WTC11 (cell line): ENCODE measurements around the gene PPP1R1B. TPM values are rescaled to one million over a fixed set of nuclear protein-coding genes. Genes with fewer than 3 reads are reported as not detected.

Source experiments
- ATAC-seq: fragments of 200-7000 bp; cut with Tn5 transposase; 2 replicates; pipeline ENCODE4 v1.10.0; 2021; ENCODE audit warnings: mild to moderate bottlenecking, moderate library complexity
- CTCF ChIA-PET: fragments of 300-600 bp; sonication (Branson Sonifier 250); formaldehyde crosslinking; loops from one replicate; lab custom pipeline; 2021; ENCODE audit warnings: antibody characterized with exemption; lab: Charles Lee
- POLR2A ChIA-PET: fragments of 350-600 bp; sonication (Branson Sonifier 250); formaldehyde crosslinking; loops from one replicate; lab custom pipeline; 2021; ENCODE audit warnings: antibody characterized with exemption; lab: Charles Lee
- DNase-seq: peaks from one replicate; pipeline ENCODE4 v3.0.0; 2021; ENCODE audit warnings: low spot score
- H3K27ac Mint-ChIP-seq: 2 replicates; pipeline ENCODE4 v1.8.0; 2021; ENCODE audit warnings: mixed read lengths
- H3K27me3 Mint-ChIP-seq: 2 replicates; pipeline ENCODE4 v1.8.0; 2021; ENCODE audit warnings: low read depth, mild to moderate bottlenecking, moderate library complexity, mixed read lengths
- H3K36me3 Mint-ChIP-seq: 2 replicates; pipeline ENCODE4 v1.8.0; 2021; ENCODE audit warnings: mixed read lengths
- H3K4me1 Mint-ChIP-seq: 2 replicates; pipeline ENCODE4 v1.8.0; 2022; ENCODE audit warnings: mixed read lengths
- H3K4me3 Mint-ChIP-seq: 2 replicates; pipeline ENCODE4 v1.8.0; 2021; ENCODE audit warnings: mild to moderate bottlenecking, moderate library complexity, mixed read lengths
- H3K9me3 Mint-ChIP-seq: 2 replicates; pipeline ENCODE4 v1.8.0; 2021; ENCODE audit warnings: mixed read lengths
- CREB1 ChIP-seq: sonication (generic); formaldehyde crosslinking; IDR thresholded peaks from 2 replicates; pipeline ENCODE4 v1.8.0; 2023; ENCODE audit warnings: mild to moderate bottlenecking, missing genetic modification reagents
- E2F4 ChIP-seq: sonication (generic); formaldehyde crosslinking; IDR thresholded peaks from 2 replicates; pipeline ENCODE4 v1.8.1; 2022; ENCODE audit warnings: low read depth, mild to moderate bottlenecking, moderate library complexity, missing genetic modification reagents, borderline replicate concordance
- ESRRA ChIP-seq: sonication (generic); formaldehyde crosslinking; IDR thresholded peaks from 2 replicates; pipeline ENCODE4 v1.8.1; 2022; ENCODE audit warnings: mild to moderate bottlenecking, missing genetic modification reagents, borderline replicate concordance
- FOXK1 ChIP-seq: sonication (generic); formaldehyde crosslinking; IDR thresholded peaks from 2 replicates; pipeline ENCODE4 v1.8.0; 2022; ENCODE audit warnings: mild to moderate bottlenecking, moderate library complexity, missing genetic modification reagents
- GABPB1 ChIP-seq: sonication (generic); formaldehyde crosslinking; IDR thresholded peaks from 2 replicates; pipeline ENCODE4 v1.8.1; 2023; ENCODE audit warnings: mild to moderate bottlenecking, missing genetic modification reagents
- GRHL2 ChIP-seq: fragments of 250-450 bp; sonication (Bioruptor Pico); IDR thresholded peaks from 2 replicates; pipeline ENCODE4 v1.8.0; 2022; ENCODE audit warnings: mild to moderate bottlenecking, moderate library complexity; ENCODE audit not compliant: insufficient replicate concordance, severe bottlenecking
- HMGXB4 ChIP-seq: sonication (generic); formaldehyde crosslinking; IDR thresholded peaks from 2 replicates; pipeline ENCODE4 v1.8.1; 2023; ENCODE audit warnings: mild to moderate bottlenecking, moderate library complexity, missing genetic modification reagents
- MYBL2 ChIP-seq: sonication (generic); formaldehyde crosslinking; IDR thresholded peaks from 2 replicates; pipeline ENCODE4 v1.8.1; 2023; ENCODE audit warnings: mild to moderate bottlenecking, moderate library complexity, missing genetic modification reagents
- NR1H2 ChIP-seq: sonication (generic); formaldehyde crosslinking; IDR thresholded peaks from 2 replicates; pipeline ENCODE4 v1.9.0; 2021; ENCODE audit warnings: mild to moderate bottlenecking, moderate library complexity, missing genetic modification reagents
- NR3C1 ChIP-seq: sonication (generic); formaldehyde crosslinking; conservative IDR thresholded peaks from 2 replicates; pipeline ENCODE4 v1.8.1; 2023; ENCODE audit warnings: low read depth, mild to moderate bottlenecking, missing genetic modification reagents
- PRRX2 ChIP-seq: fragments of 250-450 bp; sonication (Bioruptor Pico); IDR thresholded peaks from 2 replicates; pipeline ENCODE4 v1.8.0; 2021; ENCODE audit warnings: mild to moderate bottlenecking
- SMAD4 ChIP-seq: sonication (generic); formaldehyde crosslinking; IDR thresholded peaks from 2 replicates; pipeline ENCODE4 v1.8.0; 2022; ENCODE audit warnings: mild to moderate bottlenecking, missing genetic modification reagents
- TP53 ChIP-seq: sonication (generic); formaldehyde crosslinking; IDR thresholded peaks from 2 replicates; pipeline ENCODE4 v1.8.1; 2023; ENCODE audit warnings: mild to moderate bottlenecking, missing genetic modification reagents
- ZBTB21 ChIP-seq: sonication (generic); formaldehyde crosslinking; IDR thresholded peaks from 2 replicates; pipeline ENCODE4 v1.8.1; 2023; ENCODE audit warnings: mild to moderate bottlenecking, missing genetic modification reagents, borderline replicate concordance
- ZNF232 ChIP-seq: sonication (generic); formaldehyde crosslinking; IDR thresholded peaks from 2 replicates; pipeline ENCODE4 v1.8.0; 2022; ENCODE audit warnings: mild to moderate bottlenecking, missing genetic modification reagents
- ZNF263 ChIP-seq: sonication (generic); formaldehyde crosslinking; IDR thresholded peaks from 2 replicates; pipeline ENCODE4 v1.8.1; 2022; ENCODE audit warnings: low read depth, mild to moderate bottlenecking, moderate library complexity, missing genetic modification reagents
- total RNA-seq: library from RNA; stranded (reverse); gene quantifications from 3 replicates; pipeline ENCODE4 v1.2.3, GENCODE V29; 2021
- TF ChIP-seq, protein P1 (sequence below): fragments of 250-450 bp; sonication (Bioruptor Pico); IDR thresholded peaks from 2 replicates; pipeline ENCODE4 v1.9.0; 2021; ENCODE audit warnings: mild to moderate bottlenecking
- TF ChIP-seq, protein P2 (sequence below): sonication (generic); formaldehyde crosslinking; IDR thresholded peaks from 2 replicates; pipeline ENCODE4 v1.8.0; 2023; ENCODE audit warnings: missing genetic modification reagents, mild to moderate bottlenecking, borderline replicate concordance
- TF ChIP-seq, protein P3 (sequence below): sonication (generic); formaldehyde crosslinking; IDR thresholded peaks from 2 replicates; pipeline ENCODE4 v1.8.0; 2023; ENCODE audit warnings: mild to moderate bottlenecking, missing genetic modification reagents

PPP1R1B gene
- total RNA-seq, 1 experiment from 2014 or later = 20.5 TPM

- Mint-ChIP-seq H3K9me3 (no peaks in the 10 kb centered on the region), H3K4me1 (peaks cover 39% of the 10 kb centered on the region), H3K27ac (no peak overlapping the region), H3K36me3 (no peaks in the 10 kb centered on the region), H3K4me3 (peak overlapping the region; percentile 67; the same call in 1 of the 2 replicates), H3K27me3 (peaks cover 100% of the 10 kb centered on the region)
- peak; percentile 2; the same call in 1 of the 2 replicates for TF ChIP-seq ZNF263
- TF ChIP-seq ESRRA (CRISPR knock-in tag) = no peak
- TF ChIP-seq HMGXB4 (CRISPR knock-in tag) = 0 out of 2 replicates have a peak, but pooled peaks have one; percentile 14
- ChIA-PET CTCF (interaction anchor here (0.6 to 11.0 kb wide), 16 partner anchors 9 to 72 kb away, joined by 3 to 98 read pairs (median 4); no protein-coding TSS in a partner anchor), POLR2A (interaction anchor here (1.8 kb wide), 1 partner anchor 33 kb away, joined by 4 read pairs; no protein-coding TSS in a partner anchor)
- DNase-seq (peak; percentile 40), ATAC-seq (peak; percentile 22)
Measured at GRCh38 chr17:39606434-39607056, 20.2 kb upstream of the PPP1R1B start.

DNA sequence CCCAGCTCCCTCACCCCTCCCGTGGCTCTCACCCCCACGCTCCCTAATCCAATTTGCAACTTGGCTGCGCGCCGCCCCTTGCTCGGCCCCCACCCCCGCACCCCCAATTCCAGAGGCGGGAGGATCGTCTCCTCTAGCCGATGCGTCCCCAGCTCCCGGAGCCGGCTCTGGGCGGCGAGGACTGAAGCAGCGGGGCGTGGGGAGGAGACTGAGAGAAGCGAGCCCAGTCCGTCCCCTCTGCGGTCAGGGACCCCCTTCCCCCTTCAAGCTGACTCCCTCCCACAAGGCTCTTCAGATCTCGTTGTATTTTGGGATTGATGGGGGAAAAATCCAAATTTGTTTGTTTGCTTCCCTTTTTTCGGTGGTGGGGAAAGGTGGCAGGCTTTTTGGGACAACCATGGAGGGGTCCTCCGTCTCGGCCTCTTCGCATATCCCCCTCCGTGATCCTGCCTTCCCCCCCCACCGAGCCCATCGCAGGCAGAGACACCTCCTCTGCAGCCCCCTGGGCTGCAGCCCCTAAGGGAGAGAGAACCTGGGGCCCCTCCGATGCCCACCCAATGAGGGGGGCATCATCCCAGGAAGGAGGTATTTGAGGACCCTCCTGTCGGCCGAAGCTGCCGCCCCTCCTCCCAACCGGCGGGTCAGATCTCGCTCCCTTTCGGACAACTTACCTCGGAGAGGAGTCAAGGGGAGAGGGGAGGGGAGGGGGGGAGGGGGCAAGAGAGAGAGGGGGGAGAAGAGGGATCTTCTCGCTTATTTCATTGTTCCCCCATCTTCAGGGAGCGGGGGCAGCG lies 19.5 kb upstream of the PPP1R1B start:
- Mint-ChIP-seq H3K27ac (no peak overlapping the region), H3K4me1 (peaks cover 32% of the 10 kb centered on the region), H3K36me3 (no peaks in the 10 kb centered on the region), H3K9me3 (no peaks in the 10 kb centered on the region), H3K4me3 (peak overlapping the region; percentile 67), H3K27me3 (peaks cover 95% of the 10 kb centered on the region)
- ChIA-PET POLR2A (interaction anchor here (1.8 kb wide), 1 partner anchor 34 kb away, joined by 4 read pairs; no protein-coding TSS in a partner anchor), CTCF (interaction anchor here (0.6 to 11.0 kb wide), 11 partner anchors 14 to 72 kb away, joined by 3 to 98 read pairs (median 9); no protein-coding TSS in a partner anchor)
- 0 out of 2 replicates have a peak, but pooled peaks have one; percentile 10 for TF ChIP-seq FOXK1
- no peak for TF ChIP-seq GRHL2 (CRISPR knock-in tag)
- DNase-seq (peak; percentile 62), ATAC-seq (peak; percentile 10)

GRCh38 chr17:39607851-39608130 lies 19.0 kb upstream of the PPP1R1B start, which contains the start of gene NEUROD2:
NEUROD2 (minus strand) TSS chr17:39607920; CDS start chr17:39606599, 1,321 bp downstream.
- DNase-seq (no peak), ATAC-seq (no peak)
- POLR2A ChIA-PET = no interaction called here
- CTCF ChIA-PET = interaction anchor here (3.2 to 11.0 kb wide), 3 partner anchors 13 to 59 kb away, joined by 23 to 98 read pairs (median 86); no protein-coding TSS in a partner anchor
- Mint-ChIP-seq H3K9me3 (no peaks in the 10 kb centered on the region), H3K27me3 (peaks cover 91% of the 10 kb centered on the region), H3K36me3 (no peaks in the 10 kb centered on the region), H3K27ac (no peak within 1 kb of the TSS), H3K4me1 (peaks cover 27% of the 10 kb centered on the region), H3K4me3 (peak within 1 kb of the TSS; percentile 67)
- TF ChIP-seq GABPB1 (CRISPR knock-in tag) (no peak), TP53 (no peak), CREB1 (CRISPR knock-in tag) (no peak), SMAD4 (CRISPR knock-in tag) (no peak), E2F4 (CRISPR knock-in tag) (no peak), NR1H2 (CRISPR knock-in tag) (no peak), MYBL2 (no peak), PRRX2 (CRISPR knock-in tag) (no peak), ZNF232 (no peak), ZBTB21 (CRISPR knock-in tag) (no peak), NR3C1 (CRISPR knock-in tag) (no peak)
- TF ChIP-seq, protein P1, sequence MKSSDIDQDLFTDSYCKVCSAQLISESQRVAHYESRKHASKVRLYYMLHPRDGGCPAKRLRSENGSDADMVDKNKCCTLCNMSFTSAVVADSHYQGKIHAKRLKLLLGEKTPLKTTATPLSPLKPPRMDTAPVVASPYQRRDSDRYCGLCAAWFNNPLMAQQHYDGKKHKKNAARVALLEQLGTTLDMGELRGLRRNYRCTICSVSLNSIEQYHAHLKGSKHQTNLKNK (CRISPR knock-in tag) = no peak
- TF ChIP-seq, protein P2, sequence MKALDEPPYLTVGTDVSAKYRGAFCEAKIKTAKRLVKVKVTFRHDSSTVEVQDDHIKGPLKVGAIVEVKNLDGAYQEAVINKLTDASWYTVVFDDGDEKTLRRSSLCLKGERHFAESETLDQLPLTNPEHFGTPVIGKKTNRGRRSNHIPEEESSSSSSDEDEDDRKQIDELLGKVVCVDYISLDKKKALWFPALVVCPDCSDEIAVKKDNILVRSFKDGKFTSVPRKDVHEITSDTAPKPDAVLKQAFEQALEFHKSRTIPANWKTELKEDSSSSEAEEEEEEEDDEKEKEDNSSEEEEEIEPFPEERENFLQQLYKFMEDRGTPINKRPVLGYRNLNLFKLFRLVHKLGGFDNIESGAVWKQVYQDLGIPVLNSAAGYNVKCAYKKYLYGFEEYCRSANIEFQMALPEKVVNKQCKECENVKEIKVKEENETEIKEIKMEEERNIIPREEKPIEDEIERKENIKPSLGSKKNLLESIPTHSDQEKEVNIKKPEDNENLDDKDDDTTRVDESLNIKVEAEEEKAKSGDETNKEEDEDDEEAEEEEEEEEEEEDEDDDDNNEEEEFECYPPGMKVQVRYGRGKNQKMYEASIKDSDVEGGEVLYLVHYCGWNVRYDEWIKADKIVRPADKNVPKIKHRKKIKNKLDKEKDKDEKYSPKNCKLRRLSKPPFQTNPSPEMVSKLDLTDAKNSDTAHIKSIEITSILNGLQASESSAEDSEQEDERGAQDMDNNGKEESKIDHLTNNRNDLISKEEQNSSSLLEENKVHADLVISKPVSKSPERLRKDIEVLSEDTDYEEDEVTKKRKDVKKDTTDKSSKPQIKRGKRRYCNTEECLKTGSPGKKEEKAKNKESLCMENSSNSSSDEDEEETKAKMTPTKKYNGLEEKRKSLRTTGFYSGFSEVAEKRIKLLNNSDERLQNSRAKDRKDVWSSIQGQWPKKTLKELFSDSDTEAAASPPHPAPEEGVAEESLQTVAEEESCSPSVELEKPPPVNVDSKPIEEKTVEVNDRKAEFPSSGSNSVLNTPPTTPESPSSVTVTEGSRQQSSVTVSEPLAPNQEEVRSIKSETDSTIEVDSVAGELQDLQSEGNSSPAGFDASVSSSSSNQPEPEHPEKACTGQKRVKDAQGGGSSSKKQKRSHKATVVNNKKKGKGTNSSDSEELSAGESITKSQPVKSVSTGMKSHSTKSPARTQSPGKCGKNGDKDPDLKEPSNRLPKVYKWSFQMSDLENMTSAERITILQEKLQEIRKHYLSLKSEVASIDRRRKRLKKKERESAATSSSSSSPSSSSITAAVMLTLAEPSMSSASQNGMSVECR (CRISPR knock-in tag) = no peak
- TF ChIP-seq, protein P3, sequence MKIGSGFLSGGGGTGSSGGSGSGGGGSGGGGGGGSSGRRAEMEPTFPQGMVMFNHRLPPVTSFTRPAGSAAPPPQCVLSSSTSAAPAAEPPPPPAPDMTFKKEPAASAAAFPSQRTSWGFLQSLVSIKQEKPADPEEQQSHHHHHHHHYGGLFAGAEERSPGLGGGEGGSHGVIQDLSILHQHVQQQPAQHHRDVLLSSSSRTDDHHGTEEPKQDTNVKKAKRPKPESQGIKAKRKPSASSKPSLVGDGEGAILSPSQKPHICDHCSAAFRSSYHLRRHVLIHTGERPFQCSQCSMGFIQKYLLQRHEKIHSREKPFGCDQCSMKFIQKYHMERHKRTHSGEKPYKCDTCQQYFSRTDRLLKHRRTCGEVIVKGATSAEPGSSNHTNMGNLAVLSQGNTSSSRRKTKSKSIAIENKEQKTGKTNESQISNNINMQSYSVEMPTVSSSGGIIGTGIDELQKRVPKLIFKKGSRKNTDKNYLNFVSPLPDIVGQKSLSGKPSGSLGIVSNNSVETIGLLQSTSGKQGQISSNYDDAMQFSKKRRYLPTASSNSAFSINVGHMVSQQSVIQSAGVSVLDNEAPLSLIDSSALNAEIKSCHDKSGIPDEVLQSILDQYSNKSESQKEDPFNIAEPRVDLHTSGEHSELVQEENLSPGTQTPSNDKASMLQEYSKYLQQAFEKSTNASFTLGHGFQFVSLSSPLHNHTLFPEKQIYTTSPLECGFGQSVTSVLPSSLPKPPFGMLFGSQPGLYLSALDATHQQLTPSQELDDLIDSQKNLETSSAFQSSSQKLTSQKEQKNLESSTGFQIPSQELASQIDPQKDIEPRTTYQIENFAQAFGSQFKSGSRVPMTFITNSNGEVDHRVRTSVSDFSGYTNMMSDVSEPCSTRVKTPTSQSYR (CRISPR knock-in tag) = no peak
